ENCODE data around the gene MAPRE2.

- TF ChIP-seq CTCF (IDR thresholded peaks at IDR 0.05; ENCODE audit: low read depth, low read length) (no peak), EZH2phosphoT487 (IDR thresholded peaks at IDR 0.05; ENCODE audit: low read depth) (no peak)
These were observed 48.2 kb downstream of the MAPRE2 start for GRCh38 chr18:35089382-35089781.
